HCT116 (cell line): ENCODE data around the gene ARNT2. TPM values are rescaled to one million over a fixed set of nuclear protein-coding genes. Genes with fewer than 3 reads are reported as not detected.

Experiments used
- ATAC-seq: fragments of 200-7000 bp; cut with Tn5 transposase; 2 replicates; pipeline ENCODE4 v1.9.1; 2020; ENCODE audit warnings: mild to moderate bottlenecking, moderate library complexity
- BruUV-seq: library from RNA; stranded (reverse); fragments of 400-500 nt; replicated peaks from 2 replicates; lab custom pipeline; 2021; lab: Mats Ljungman, UMichigan
- CTCF ChIA-PET: fragments of 300-600 bp; sonication (Branson Sonifier 250); formaldehyde crosslinking; loops from one replicate; lab custom pipeline; 2021; ENCODE audit warnings: antibody characterized with exemption; lab: Charles Lee
- POLR2A ChIA-PET: fragments of 300-600, 350-600 bp; sonication (Branson Sonifier 250); formaldehyde crosslinking; loops from one replicate; lab custom pipeline; 2021; ENCODE audit warnings: antibody characterized with exemption; lab: Charles Lee
- RAD21 ChIA-PET, 2 experiments: fragments of 300-600 bp; sonication (Branson Sonifier 250); formaldehyde crosslinking; loops; one replicate each; lab custom pipeline; 2023; ENCODE audit warnings: low total read pairs in 2 of 2; ENCODE audit not compliant: uncharacterized antibody in 2 of 2, unreplicated experiment in 2 of 2, low non-redundant PET in 1 of 2; lab: Charles Lee
- DNase-seq: peaks from one replicate; pipeline ENCODE4 v3.0.0-alpha.2; 2010; ENCODE audit warnings: low read depth, low spot score
- H2AFZ ChIP-seq: fragments of 200-600 bp; shearing (Covaris generic), sonication (generic); 2 replicates; pipeline ENCODE4 v1.6.1; 2017; ENCODE audit warnings: low read depth, mixed run types, mixed read lengths, antibody characterized with exemption, low read length; ENCODE audit not compliant: poor library complexity, severe bottlenecking
- H3K27ac ChIP-seq: 2 replicates; pipeline ENCODE4 v1.5.1; 2012; ENCODE audit warnings: low read depth, low read length
- H3K27me3 ChIP-seq: fragments of 200-600 bp; sonication (generic); 2 replicates; pipeline ENCODE4 v1.6.1; 2016; ENCODE audit warnings: mixed run types, low read length, mixed read lengths; ENCODE audit not compliant: insufficient read depth
- H3K36me3 ChIP-seq, 2 experiments: fragments of 200-500 bp in 1 of 2; fragments of 200-600 bp in 1 of 2; sonication (Bioruptor generic) in 1 of 2; sonication (generic) in 1 of 2; 2 replicates each; pipeline versions ENCODE4 v1.5.1 to v1.6.1; 2014 to 2016; ENCODE audit warnings: low read length in 2 of 2, inconsistent platforms in 1 of 2, mixed read lengths in 1 of 2, mixed run types in 1 of 2; ENCODE audit not compliant: insufficient read depth in 2 of 2, control insufficient read depth in 1 of 2
- H3K4me1 ChIP-seq, 2 experiments: fragments of 200-600 bp in 1 of 2; sonication (generic) in 1 of 2; 2 replicates each; pipeline versions ENCODE4 v1.5.1 to v1.6.1; 2012 to 2017; ENCODE audit warnings: low read length in 2 of 2, inconsistent platforms in 1 of 2, mild to moderate bottlenecking in 1 of 2, mixed read lengths in 1 of 2, mixed run types in 1 of 2, moderate library complexity in 1 of 2; ENCODE audit not compliant: insufficient read depth in 2 of 2, control insufficient read depth in 1 of 2
- H3K4me2 ChIP-seq: fragments of 200-600 bp; sonication (generic); 2 replicates; pipeline ENCODE4 v1.6.1; 2017; ENCODE audit warnings: mixed run types, low read length, mixed read lengths
- H3K4me3 ChIP-seq, 2 experiments: fragments of 200-600 bp in 1 of 2; sonication (generic) in 1 of 2; replicated peaks in 1 of 2; 2 replicates each; pipeline ENCODE4 v1.5.1; 2011 to 2016; ENCODE audit warnings: low read length in 2 of 2, control low read depth in 1 of 2, low read depth in 1 of 2, mild to moderate bottlenecking in 1 of 2, mixed read lengths in 1 of 2, mixed run types in 1 of 2
- H3K79me2 ChIP-seq: fragments of 200-600 bp; sonication (generic); 2 replicates; pipeline ENCODE4 v1.6.1; 2017; ENCODE audit warnings: mild to moderate bottlenecking, mixed run types, low read length, moderate library complexity, mixed read lengths; ENCODE audit not compliant: insufficient read depth
- H3K9ac ChIP-seq: fragments of 200-600 bp; sonication (generic); 2 replicates; pipeline ENCODE4 v1.6.1; 2016; ENCODE audit warnings: low read length, mixed read lengths
- H3K9me2 ChIP-seq: fragments of 200-600 bp; sonication (generic), shearing (Covaris generic); 2 replicates; pipeline ENCODE4 v1.6.1; 2017; ENCODE audit warnings: mixed run types, mild to moderate bottlenecking, moderate library complexity; ENCODE audit not compliant: insufficient read depth
- H3K9me3 ChIP-seq, 2 experiments: fragments of 200-500 bp in 1 of 2; fragments of 200-600 bp in 1 of 2; sonication (Bioruptor generic) in 1 of 2; sonication (generic) in 1 of 2; 2 replicates each; pipeline ENCODE4 v1.6.1; 2014 to 2017; ENCODE audit warnings: low read length in 2 of 2, mixed read lengths in 2 of 2, inconsistent platforms in 1 of 2, low read depth in 1 of 2, mild to moderate bottlenecking in 1 of 2, mixed run types in 1 of 2, moderate library complexity in 1 of 2; ENCODE audit not compliant: control insufficient read depth in 1 of 2, insufficient read depth in 1 of 2
- H4K20me1 ChIP-seq: fragments of 200-600 bp; sonication (generic), shearing (Covaris generic); 2 replicates; pipeline ENCODE4 v1.6.1; 2017; ENCODE audit warnings: mixed run types, mild to moderate bottlenecking, moderate library complexity; ENCODE audit not compliant: insufficient read depth
- ATF3 ChIP-seq: IDR thresholded peaks from 2 replicates; pipeline ENCODE4 v1.6.1; 2012
- CBX3 ChIP-seq: IDR thresholded peaks from 2 replicates; pipeline ENCODE4 v1.6.1; 2012; ENCODE audit warnings: low read depth
- CTCF ChIP-seq, 3 experiments: fragments of 200-600 bp in 1 of 3; sonication (generic) in 1 of 3; IDR thresholded peaks in 2 of 3; conservative IDR thresholded peaks in 1 of 3; 2 replicates each; pipeline ENCODE4 v1.5.1; 2012 to 2017; ENCODE audit warnings: low read depth in 2 of 3, low read length in 2 of 3, antibody characterized with exemption in 1 of 3, borderline replicate concordance in 1 of 3, control low read depth in 1 of 3, mild to moderate bottlenecking in 1 of 3, mixed read lengths in 1 of 3, mixed run types in 1 of 3, moderate library complexity in 1 of 3; ENCODE audit not compliant: insufficient read depth in 1 of 3
- EGR1 ChIP-seq: IDR thresholded peaks from 2 replicates; pipeline ENCODE4 v1.6.1; 2012; ENCODE audit warnings: low read depth
- EZH2 ChIP-seq: fragments of 200-600 bp; sonication (generic); IDR thresholded peaks from 2 replicates; pipeline ENCODE4 v1.6.1; 2017; ENCODE audit warnings: antibody characterized with exemption, mixed run types
- EZH2phosphoT487 ChIP-seq: fragments of 200-600 bp; IDR thresholded peaks from 2 replicates; pipeline ENCODE4 v1.6.1; 2018; ENCODE audit warnings: antibody characterized with exemption, borderline replicate concordance
- JUND ChIP-seq: IDR thresholded peaks from 2 replicates; pipeline ENCODE4 v1.6.1; 2012
- POLR2AphosphoS5 ChIP-seq: IDR thresholded peaks from 2 replicates; pipeline ENCODE4 v1.6.1; 2011; ENCODE audit warnings: mild to moderate bottlenecking, low read depth, low read length, moderate library complexity
- RAD21 ChIP-seq: IDR thresholded peaks from 2 replicates; pipeline ENCODE4 v1.6.1; 2012; ENCODE audit warnings: low read depth, mild to moderate bottlenecking
- REST ChIP-seq: IDR thresholded peaks from 2 replicates; pipeline ENCODE4 v1.6.1; 2012; ENCODE audit warnings: low read depth
- SP1 ChIP-seq: IDR thresholded peaks from 2 replicates; pipeline ENCODE4 v1.6.1; 2012; ENCODE audit warnings: low read depth
- SRF ChIP-seq: IDR thresholded peaks from 2 replicates; pipeline ENCODE4 v1.6.1; 2012; ENCODE audit warnings: low read depth
- intact Hi-C: fragments of 100-400 bp; cut with micrococcal nuclease; formaldehyde crosslinking; loops from 2 replicates; pipeline ENCODE4 v1.10.0; 2022
- total RNA-seq: library from RNA; stranded (reverse); gene quantifications from one replicate; pipeline ENCODE4 v1.2.1, GENCODE V29; 2021; ENCODE audit not compliant: unreplicated experiment

Gene ARNT2
- total RNA-seq, 1 experiment from 2014 or later, result 3.0 TPM

GRCh38 chr15:80640531-80641121 is 236.4 kb downstream of the ARNT2 start:
- ChIA-PET POLR2A (no interaction called here), RAD21 (no interaction called here)
- no peak for ATAC-seq
- H4K20me1 ChIP-seq, result no peaks in the 10 kb centered on the region
- TF ChIP-seq CBX3 (0 out of 2 replicates have a peak, but pooled peaks have one; percentile 33), REST (no peak)
- TF ChIP-seq, all 23 proteins: peak for 1
- Histone ChIP-seq H3K27me3 (no peaks in the 10 kb centered on the region), H3K4me2 (no peak overlapping the region), H3K9ac (no peak overlapping the region), H3K9me2 (no peaks in the 10 kb centered on the region), H3K9me3 (peaks cover 0 to 8% of the 10 kb centered on the region in 2 experiments; a peak in 2 of 4 replicates), H3K4me1 (no peaks in the 10 kb centered on the region), H3K79me2 (no peaks in the 10 kb centered on the region), H2AFZ (no peak overlapping the region), H3K4me3 (no peak overlapping the region), H3K36me3 (no peaks in the 10 kb centered on the region), H3K27ac (no peak overlapping the region)
- BruUV-seq, result no TSS peak
- no peak for DNase-seq
- CTCF ChIA-PET, result no interaction called here
- intact Hi-C loops, result no loop called here

- ATAC-seq (no peak), DNase-seq (no peak)
- Histone ChIP-seq H3K36me3 (no peaks in the 10 kb centered on the region), H3K4me2 (no peak overlapping the region), H3K27me3 (no peaks in the 10 kb centered on the region), H3K79me2 (no peaks in the 10 kb centered on the region), H4K20me1 (no peaks in the 10 kb centered on the region), H2AFZ (no peak overlapping the region), H3K4me3 (no peak overlapping the region), H3K4me1 (no peaks in the 10 kb centered on the region), H3K9me3 (peaks cover 0 to 8% of the 10 kb centered on the region in 2 experiments; a peak in 2 of 4 replicates), H3K9me2 (no peaks in the 10 kb centered on the region), H3K9ac (no peak overlapping the region), H3K27ac (no peak overlapping the region)
- POLR2A ChIA-PET, result no interaction called here
- BruUV-seq, result no TSS peak
- TF ChIP-seq SP1 (no peak), POLR2AphosphoS5 (no peak), EZH2 (no peak), RAD21 (no peak), CTCF (IDR thresholded peaks at IDR 0.05 in 2 of 3, conservative IDR thresholded peaks at IDR 0.05 in 1 of 3; ENCODE audit: borderline replicate concordance in 1 of 3, insufficient read depth in 1 of 3, low read depth in 2 of 3, low read length in 2 of 3) (no peak), SRF (no peak), EZH2phosphoT487 (no peak), JUND (no peak), ATF3 (no peak), EGR1 (no peak)
- RAD21 ChIA-PET, result no interaction called here
- intact Hi-C loops, result no loop called here
- CTCF ChIA-PET, result no interaction called here
Observed at GRCh38 chr15:80641384-80641783, 237.2 kb downstream of the ARNT2 start.
